Putamen (tissue), 1 donor: ENCODE data around the gene HYPK.
"Not testable (repeated sequence)": the region's sequence is repeated elsewhere in the genome, so short reads cannot be mapped to it uniquely, and the experiment has no call there.

Experiments used
- DNase-seq: peaks from one replicate; pipeline ENCODE4 v3.0.0-alpha.2; 2016; ENCODE audit warnings: low spot score

Gene HYPK

GRCh38 chr15:43795997-43796396, 4.4 kb upstream of the HYPK start:
- DNase-seq = no peak

- DNase-seq = no peak
Observed at GRCh38 chr15:43796566-43796965, 3.8 kb upstream of the HYPK start.

- DNase-seq = no peak
Observed at GRCh38 chr15:43799209-43799944, 1.0 kb upstream of the HYPK start.

- DNase-seq = no peak
Observed at GRCh38 chr15:43799945-43800285, 484 bp upstream of the HYPK start, which contains the start of gene SERINC4. TSS of gene SERINC4 (minus strand) at chr15:43800220. CDS start at chr15:43799986, 234 bp downstream.

- not testable (repeated sequence) for DNase-seq
Observed at GRCh38 chr15:43802676-43803075, 2.3 kb downstream of the HYPK start.

GRCh38 chr15:43808435-43808950, 8.1 kb downstream of the HYPK start:
- DNase-seq = no peak

- DNase-seq = no peak
Observed at GRCh38 chr15:43808960-43809678, 8.7 kb downstream of the HYPK start.

GRCh38 chr15:43815064-43815463, 14.7 kb downstream of the HYPK start:
- not testable (repeated sequence) for DNase-seq

GRCh38 chr15:43821505-43821904, 21.1 kb downstream of the HYPK start:
- DNase-seq = no peak

GRCh38 chr15:43824302-43825246, 24.2 kb downstream of the HYPK start, which contains the start of gene MFAP1:
TSS of gene MFAP1 (minus strand) at chr15:43824690. CDS start at chr15:43824569, 121 bp downstream.
- peak; percentile 97 for DNase-seq

- DNase-seq = not testable (repeated sequence)
Observed at GRCh38 chr15:43825305-43825704, 24.9 kb downstream of the HYPK start.

- DNase-seq = no peak
Observed at GRCh38 chr15:43826029-43826507, 25.7 kb downstream of the HYPK start.

GRCh38 chr15:43826508-43827341, 26.3 kb downstream of the HYPK start, which contains the start of gene WDR76:
TSS of gene WDR76 (plus strand) at chr15:43827002. CDS start at chr15:43827033, 31 bp downstream.
- peak; percentile 45 for DNase-seq

GRCh38 chr15:43828061-43828657, 27.8 kb downstream of the HYPK start:
- no peak for DNase-seq

- not testable (repeated sequence) for DNase-seq
Observed at GRCh38 chr15:43829951-43830540, 29.6 kb downstream of the HYPK start.

GRCh38 chr15:43830691-43831275, 30.4 kb downstream of the HYPK start:
- not testable (repeated sequence) for DNase-seq

- not testable (repeated sequence) for DNase-seq
Observed at GRCh38 chr15:43831519-43832052, 31.2 kb downstream of the HYPK start.

GRCh38 chr15:43832485-43832884, 32.1 kb downstream of the HYPK start:
- not testable (repeated sequence) for DNase-seq

GRCh38 chr15:43845421-43845820, 45.0 kb downstream of the HYPK start:
- no peak for DNase-seq
